HEK293T (cell line): ENCODE data around the gene ERBB4.

Source experiments
- CTCF ChIA-PET: fragments of 350-600 bp; formaldehyde crosslinking; extraction: SDS; loops from one replicate; lab custom pipeline; 2021; ENCODE audit warnings: antibody characterized with exemption, inconsistent platforms; lab: Yijun Ruan, JAX
- POLR2A ChIA-PET: fragments of 350-600 bp; formaldehyde crosslinking; extraction: SDS; loops from one replicate; lab custom pipeline; 2020; ENCODE audit warnings: antibody characterized with exemption, inconsistent platforms; lab: Yijun Ruan, JAX
- DNase-seq: peaks from one replicate; pipeline ENCODE4 v3.0.0; 2012; ENCODE audit warnings: mixed read lengths; ENCODE audit errors: extremely low spot score
- ARNT ChIP-seq: fragments of 450-650 bp; IDR thresholded peaks from 2 replicates; pipeline ENCODE4 v1.6.1; 2017; ENCODE audit warnings: mild to moderate bottlenecking
- BHLHE40 ChIP-seq: fragments of 450-650 bp; IDR thresholded peaks from 2 replicates; pipeline ENCODE4 v1.6.1; 2016; ENCODE audit warnings: mild to moderate bottlenecking, moderate library complexity, borderline replicate concordance
- CTBP1 ChIP-seq: fragments of 450-650 bp; IDR thresholded peaks from 2 replicates; pipeline ENCODE4 v1.6.1; 2016; ENCODE audit warnings: borderline replicate concordance
- ELF4 ChIP-seq: fragments of 450-650 bp; IDR thresholded peaks from 2 replicates; pipeline ENCODE4 v1.6.1; 2017; ENCODE audit warnings: antibody characterized with exemption
- FOXA1 ChIP-seq: fragments of 450-650 bp; IDR thresholded peaks from 2 replicates; pipeline ENCODE4 v1.6.1; 2016; ENCODE audit warnings: mild to moderate bottlenecking
- FOXK2 ChIP-seq: fragments of 450-650 bp; IDR thresholded peaks from 2 replicates; pipeline ENCODE4 v1.6.1; 2016; ENCODE audit warnings: mild to moderate bottlenecking
- FOXM1 ChIP-seq: fragments of 450-650 bp; IDR thresholded peaks from 2 replicates; pipeline ENCODE4 v1.6.1; 2017; ENCODE audit warnings: mild to moderate bottlenecking, borderline replicate concordance
- HDGF ChIP-seq: fragments of 450-650 bp; IDR thresholded peaks from 2 replicates; pipeline ENCODE4 v1.6.1; 2017; ENCODE audit warnings: antibody characterized with exemption, borderline replicate concordance
- L3MBTL2 ChIP-seq: fragments of 450-650 bp; conservative IDR thresholded peaks from 2 replicates; pipeline ENCODE4 v1.6.1; 2016; ENCODE audit warnings: mild to moderate bottlenecking
- LEF1 ChIP-seq: fragments of 450-650 bp; IDR thresholded peaks from 2 replicates; pipeline ENCODE4 v1.6.1; 2017; ENCODE audit warnings: mild to moderate bottlenecking, borderline replicate concordance
- NFRKB ChIP-seq: fragments of 450-650 bp; IDR thresholded peaks from 2 replicates; pipeline ENCODE4 v1.6.1; 2016; ENCODE audit warnings: mild to moderate bottlenecking, moderate library complexity
- SP1 ChIP-seq: fragments of 450-650 bp; IDR thresholded peaks from 2 replicates; pipeline ENCODE4 v1.6.1; 2017
- SUZ12 ChIP-seq: fragments of 450-650 bp; IDR thresholded peaks from 2 replicates; pipeline ENCODE4 v1.6.1; 2016; ENCODE audit warnings: mild to moderate bottlenecking
- TARDBP ChIP-seq: fragments of 450-650 bp; IDR thresholded peaks from 2 replicates; pipeline ENCODE4 v1.6.1; 2016
- ZNF384 ChIP-seq: fragments of 450-650 bp; IDR thresholded peaks from 2 replicates; pipeline ENCODE4 v1.6.1; 2016
- TF ChIP-seq, protein P1 (sequence below): fragments of 450-650 bp; IDR thresholded peaks from 2 replicates; pipeline ENCODE4 v1.6.1; 2016

ERBB4 gene

DNA sequence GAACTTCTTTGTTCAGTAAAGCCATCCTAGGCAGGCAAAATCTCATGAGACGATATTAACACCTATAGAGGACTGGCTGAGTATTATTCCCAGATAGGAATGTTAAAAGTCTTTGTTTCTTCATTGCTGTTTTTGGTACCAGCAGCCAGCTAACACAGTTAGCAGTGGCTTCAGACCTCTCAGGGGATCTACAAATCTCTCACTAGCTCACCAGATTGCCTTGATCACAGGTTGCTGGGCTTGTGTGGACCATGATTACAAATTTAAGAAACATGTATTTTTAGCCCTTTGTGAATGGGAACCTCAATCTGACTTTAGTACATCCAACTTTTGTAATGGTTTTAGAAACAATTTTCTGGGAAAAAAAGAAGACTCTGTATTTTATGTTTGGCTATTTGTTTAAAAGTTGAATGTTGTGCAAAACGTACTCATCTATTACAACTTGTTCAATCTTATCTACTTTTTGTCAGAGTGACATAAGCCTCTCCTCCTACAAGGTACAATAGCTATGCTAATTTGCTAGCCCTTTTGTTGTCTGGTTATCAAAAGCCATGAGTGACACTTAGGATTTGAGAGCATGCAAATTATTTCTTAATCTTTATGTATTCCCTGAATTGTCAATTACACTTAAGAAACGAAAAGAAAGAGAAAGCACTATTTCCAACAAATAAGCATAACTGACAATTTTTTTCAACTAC lies 693.1 kb downstream of the ERBB4 start:
- no peak for DNase-seq
- ChIA-PET CTCF (no interaction called here), POLR2A (no interaction called here)
- no peak for TF ChIP-seq TARDBP
- TF ChIP-seq, protein P1, sequence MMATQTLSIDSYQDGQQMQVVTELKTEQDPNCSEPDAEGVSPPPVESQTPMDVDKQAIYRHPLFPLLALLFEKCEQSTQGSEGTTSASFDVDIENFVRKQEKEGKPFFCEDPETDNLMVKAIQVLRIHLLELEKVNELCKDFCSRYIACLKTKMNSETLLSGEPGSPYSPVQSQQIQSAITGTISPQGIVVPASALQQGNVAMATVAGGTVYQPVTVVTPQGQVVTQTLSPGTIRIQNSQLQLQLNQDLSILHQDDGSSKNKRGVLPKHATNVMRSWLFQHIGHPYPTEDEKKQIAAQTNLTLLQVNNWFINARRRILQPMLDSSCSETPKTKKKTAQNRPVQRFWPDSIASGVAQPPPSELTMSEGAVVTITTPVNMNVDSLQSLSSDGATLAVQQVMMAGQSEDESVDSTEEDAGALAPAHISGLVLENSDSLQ, result no peak

DNA sequence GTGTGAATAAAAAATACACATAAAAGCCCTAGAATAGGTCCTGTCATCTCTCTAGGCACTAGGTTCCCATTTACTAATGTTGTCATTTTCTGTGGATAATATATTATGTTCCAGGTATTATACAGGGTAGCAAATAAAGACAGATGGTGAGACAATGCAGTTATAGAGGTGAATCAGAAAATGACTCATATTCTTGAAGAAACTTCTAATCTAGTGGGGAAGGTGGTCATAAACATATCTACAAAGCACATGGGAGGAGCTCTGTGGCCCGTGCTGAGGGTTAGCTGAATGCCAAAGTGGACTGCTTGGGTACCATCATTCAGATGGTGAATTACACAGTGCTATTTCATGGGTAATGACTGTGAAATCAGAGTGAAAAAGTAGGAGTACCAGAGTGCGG lies 700.9 kb downstream of the ERBB4 start:
- DNase-seq, result no peak
- TF ChIP-seq FOXA1, result no peak
- TF ChIP-seq NFRKB, result no peak
- TF ChIP-seq SP1, result no peak
- TF ChIP-seq TARDBP, result no peak
- TF ChIP-seq, protein P1, result no peak
- TF ChIP-seq ARNT, result no peak
- no peak for TF ChIP-seq LEF1
- no peak for TF ChIP-seq ZNF384
- TF ChIP-seq FOXK2, result no peak
- no peak for TF ChIP-seq ELF4
- no peak for TF ChIP-seq HDGF
- ChIA-PET POLR2A (no interaction called here), CTCF (interaction anchor here (0.5 kb wide), 1 partner anchor 284 kb away, joined by 3 read pairs; no protein-coding TSS in a partner anchor)

DNA sequence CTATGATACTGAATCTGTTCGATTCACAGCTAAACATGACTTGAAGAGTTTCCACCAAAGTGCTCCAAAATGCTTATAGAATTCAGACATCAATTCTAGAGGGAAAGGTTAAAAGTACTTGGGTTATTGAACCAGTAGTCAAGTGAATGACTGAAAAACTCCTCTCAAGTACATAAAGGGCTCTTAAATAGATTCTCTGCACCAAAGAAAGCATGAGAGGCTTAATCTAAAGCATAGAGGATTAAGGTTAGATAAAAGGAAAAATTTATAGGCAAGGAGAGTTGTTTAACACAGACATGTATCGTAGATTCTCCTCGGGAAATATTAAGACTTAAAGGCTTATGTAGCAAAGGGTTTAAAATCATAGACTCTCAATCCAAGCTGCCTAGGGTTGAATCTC lies 701.4 kb downstream of the ERBB4 start:
- no peak for DNase-seq
- no peak for TF ChIP-seq TARDBP
- TF ChIP-seq, protein P1, result no peak
- CTCF ChIA-PET, result interaction anchor here (0.5 kb wide), 1 partner anchor 283 kb away, joined by 3 read pairs; no protein-coding TSS in a partner anchor
- POLR2A ChIA-PET, result no interaction called here

DNA sequence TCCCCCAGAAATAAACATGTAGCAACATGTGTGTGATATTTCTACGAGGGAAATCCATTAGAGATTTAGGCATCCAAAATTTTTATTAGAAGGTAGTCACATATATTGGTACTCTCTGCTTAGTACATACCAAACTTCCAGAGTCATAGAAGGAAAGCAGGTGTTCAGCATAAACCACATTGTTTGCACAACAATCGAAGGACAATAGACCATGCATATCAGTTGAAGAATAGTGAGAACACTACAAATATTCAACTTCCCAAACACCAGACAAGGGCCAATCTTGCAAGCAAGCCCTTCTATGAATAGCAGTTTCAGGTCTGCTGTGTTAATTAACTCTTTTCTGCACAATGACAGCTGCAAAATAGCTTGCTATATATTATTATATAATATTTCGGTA lies 702.2 kb downstream of the ERBB4 start:
- CTCF ChIA-PET, result no interaction called here
- DNase-seq, result no peak
- TF ChIP-seq NFRKB (no peak), FOXK2 (no peak), SUZ12 (no peak), LEF1 (no peak), CTBP1 (no peak), HDGF (no peak), ARNT (no peak), L3MBTL2 (no peak), BHLHE40 (no peak), ZNF384 (no peak), TARDBP (no peak), FOXM1 (no peak), SP1 (no peak), FOXA1 (no peak), ELF4 (no peak)
- TF ChIP-seq, protein P1, result no peak
- POLR2A ChIA-PET, result no interaction called here

DNA sequence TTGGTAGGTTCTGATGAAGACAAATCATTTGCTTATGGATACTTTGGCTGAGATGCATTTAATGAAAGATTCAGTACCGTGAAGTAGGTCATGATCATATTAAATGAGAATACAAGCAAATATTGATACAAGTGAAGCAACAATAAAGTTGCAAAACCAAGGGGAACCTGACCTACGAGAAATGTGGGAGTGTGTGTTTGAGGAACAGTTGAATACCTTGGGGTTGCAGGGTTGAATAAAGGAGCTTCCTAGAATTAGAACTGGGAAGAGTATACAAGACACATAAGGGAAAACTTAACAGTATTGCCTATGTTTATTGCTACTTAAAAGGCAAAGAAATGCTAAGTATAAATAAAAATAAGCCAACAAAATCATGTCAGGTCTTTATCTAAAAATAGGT lies 702.9 kb downstream of the ERBB4 start:
- no peak for DNase-seq
- ChIA-PET CTCF (no interaction called here), POLR2A (no interaction called here)
- TF ChIP-seq, protein P1, result no peak
- TF ChIP-seq ELF4, result no peak
- no peak for TF ChIP-seq LEF1
- TF ChIP-seq NFRKB, result no peak
- TF ChIP-seq ARNT, result no peak
- no peak for TF ChIP-seq FOXK2
- TF ChIP-seq CTBP1, result no peak
- no peak for TF ChIP-seq TARDBP
- no peak for TF ChIP-seq HDGF
- no peak for TF ChIP-seq BHLHE40
- TF ChIP-seq SP1, result no peak
- no peak for TF ChIP-seq L3MBTL2

DNA sequence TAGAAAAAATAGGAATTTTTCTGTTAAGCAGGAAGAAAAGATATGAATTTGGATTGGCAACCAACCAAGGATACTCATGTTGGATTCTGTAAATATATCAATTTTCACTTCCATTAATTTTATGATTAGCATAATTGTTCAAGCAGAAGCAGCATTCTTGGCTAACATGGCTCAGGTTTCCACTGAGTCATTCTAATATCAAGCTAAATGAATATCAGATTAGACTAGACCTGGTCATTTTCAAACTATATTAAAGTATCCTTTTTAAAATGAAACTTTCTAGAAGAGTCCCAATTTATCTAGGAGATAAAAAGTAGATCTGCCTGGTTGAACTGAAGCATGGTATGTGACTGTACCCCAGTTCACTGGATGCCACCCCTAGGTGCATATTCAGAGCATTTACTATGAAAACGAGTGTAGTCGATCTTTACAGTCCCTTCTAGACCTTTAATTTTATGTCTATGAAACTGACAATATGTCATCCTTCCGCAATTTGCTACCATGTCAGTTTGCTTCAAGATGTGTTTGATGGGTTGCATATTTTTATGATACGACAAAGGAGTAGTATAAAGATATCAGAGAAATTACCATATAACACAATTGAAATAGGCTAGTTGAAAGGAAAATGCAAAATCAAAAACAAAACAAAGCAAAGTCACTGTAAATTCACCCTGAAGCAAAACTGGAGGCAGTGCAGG lies 704.9 kb downstream of the ERBB4 start:
- POLR2A ChIA-PET, result no interaction called here
- no peak for DNase-seq
- CTCF ChIA-PET, result no interaction called here
- TF ChIP-seq ELF4, result no peak
- TF ChIP-seq ZNF384, result no peak
